ENCODE measurements around the gene RSRC1. TPM values are rescaled to one million over a fixed set of nuclear protein-coding genes. Genes with fewer than 3 reads are reported as not detected.

RSRC1 gene
- total and polyA plus RNA-seq, 2 of the 13 experiments (the other 11 are each of a cell fraction or from before 2014, with no cell fraction given): 4.9 to 63.0 TPM

DNA sequence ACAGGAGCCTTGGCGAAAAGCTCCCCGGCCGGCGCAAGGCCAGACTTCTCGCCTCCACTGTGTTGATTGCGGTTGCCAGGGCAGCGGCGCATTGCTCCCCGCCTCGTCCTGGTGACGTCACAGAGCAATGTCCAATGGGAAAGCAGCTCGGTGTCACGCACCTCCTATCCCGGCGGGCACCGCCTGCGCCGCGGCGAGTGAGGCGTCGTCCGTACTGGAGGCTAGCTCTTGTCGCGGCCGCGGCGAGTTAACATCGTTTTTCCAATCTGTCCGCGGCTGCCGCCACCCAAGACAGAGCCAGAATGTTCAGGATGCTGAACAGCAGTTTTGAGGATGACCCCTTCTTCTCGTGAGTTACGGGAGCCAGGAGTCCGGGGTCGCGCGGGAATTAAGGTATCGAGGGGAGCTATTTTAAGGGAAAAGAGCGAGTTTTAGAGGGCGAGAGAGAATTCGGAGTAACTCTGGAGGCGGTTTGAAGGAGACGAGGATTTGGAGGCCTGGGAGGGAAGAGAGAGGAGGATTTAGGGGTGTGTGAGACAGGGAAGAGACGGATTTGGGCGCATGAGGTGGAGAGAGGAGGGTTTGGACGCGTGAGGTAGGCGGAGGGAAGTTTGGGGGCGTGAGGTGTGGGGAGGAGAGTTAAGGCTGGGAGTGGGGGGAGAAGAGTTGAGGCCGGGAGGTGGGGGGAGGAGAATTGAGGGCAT, 461.3 kb downstream of the RSRC1 start, which contains the start of gene MLF1 (continued):
- TF ChIP-seq HDAC2 (CRISPR knock-in tag; IDR thresholded peaks at IDR 0.05) (no peak), KLF16 (CRISPR knock-in tag; IDR thresholded peaks at IDR 0.05) (0 out of 4 replicates have a peak, but pooled peaks of 1 of the 2 experiments have one; percentile 37), NR1H2 (CRISPR knock-in tag; IDR thresholded peaks at IDR 0.05; ENCODE audit: borderline replicate concordance, low read depth) (no peak), MED13 (CRISPR knock-in tag; IDR thresholded peaks at IDR 0.05) (no peak), PCBP2 (optimal IDR thresholded peaks at IDR 0.05; ENCODE audit: low read depth, low read length, poor library complexity, severe bottlenecking) (no peak), SUZ12 (IDR thresholded peaks at IDR 0.05; ENCODE audit: low read depth, low read length) (no peak), CREM (IDR thresholded peaks at IDR 0.05) (peak; percentile 64), CREM (CRISPR knock-in tag; IDR thresholded peaks at IDR 0.05) (no peak), ATF7 (IDR thresholded peaks at IDR 0.05) (peak; percentile 83), ATF7 (CRISPR knock-in tag; IDR thresholded peaks at IDR 0.05) (no peak), ZNF510 (CRISPR knock-in tag; IDR thresholded peaks at IDR 0.05; ENCODE audit: low read depth) (no peak), POLR2G (IDR thresholded peaks at IDR 0.05; ENCODE audit: low read depth, low read length) (no peak), ZNF780A (CRISPR knock-in tag; IDR thresholded peaks at IDR 0.05) (0 out of 2 replicates have a peak, but pooled peaks have one; percentile 26), ELF4 (CRISPR knock-in tag; IDR thresholded peaks at IDR 0.05; ENCODE audit: borderline replicate concordance) (no peak), RFX1 (IDR thresholded peaks at IDR 0.05) (peak; percentile 79)
- TF ChIP-seq, protein P1, sequence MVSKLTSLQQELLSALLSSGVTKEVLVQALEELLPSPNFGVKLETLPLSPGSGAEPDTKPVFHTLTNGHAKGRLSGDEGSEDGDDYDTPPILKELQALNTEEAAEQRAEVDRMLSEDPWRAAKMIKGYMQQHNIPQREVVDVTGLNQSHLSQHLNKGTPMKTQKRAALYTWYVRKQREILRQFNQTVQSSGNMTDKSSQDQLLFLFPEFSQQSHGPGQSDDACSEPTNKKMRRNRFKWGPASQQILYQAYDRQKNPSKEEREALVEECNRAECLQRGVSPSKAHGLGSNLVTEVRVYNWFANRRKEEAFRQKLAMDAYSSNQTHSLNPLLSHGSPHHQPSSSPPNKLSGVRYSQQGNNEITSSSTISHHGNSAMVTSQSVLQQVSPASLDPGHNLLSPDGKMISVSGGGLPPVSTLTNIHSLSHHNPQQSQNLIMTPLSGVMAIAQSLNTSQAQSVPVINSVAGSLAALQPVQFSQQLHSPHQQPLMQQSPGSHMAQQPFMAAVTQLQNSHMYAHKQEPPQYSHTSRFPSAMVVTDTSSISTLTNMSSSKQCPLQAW (CRISPR knock-in tag; IDR thresholded peaks at IDR 0.05): peak; percentile 71; the same call in 1 of the 2 replicates
- TF ChIP-seq, protein P2, sequence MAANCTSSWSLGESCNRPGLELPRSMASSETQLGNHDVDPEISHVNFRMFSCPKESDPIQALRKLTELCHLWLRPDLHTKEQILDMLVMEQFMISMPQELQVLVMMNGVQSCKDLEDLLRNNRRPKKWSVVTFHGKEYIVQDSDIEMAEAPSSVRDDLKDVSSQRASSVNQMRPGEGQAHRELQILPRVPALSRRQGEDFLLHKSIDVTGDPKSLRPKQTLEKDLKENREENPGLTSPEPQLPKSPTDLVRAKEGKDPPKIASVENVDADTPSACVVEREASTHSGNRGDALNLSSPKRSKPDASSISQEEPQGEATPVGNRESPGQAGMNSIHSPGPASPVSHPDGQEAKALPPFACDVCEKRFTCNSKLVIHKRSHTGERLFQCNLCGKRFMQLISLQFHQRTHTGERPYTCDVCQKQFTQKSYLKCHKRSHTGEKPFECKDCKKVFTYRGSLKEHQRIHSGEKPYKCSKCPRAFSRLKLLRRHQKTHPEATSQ (CRISPR knock-in tag; IDR thresholded peaks at IDR 0.05; ENCODE audit: borderline replicate concordance): 0 out of 2 replicates have a peak, but pooled peaks have one; percentile 37
- TF ChIP-seq, protein P3, sequence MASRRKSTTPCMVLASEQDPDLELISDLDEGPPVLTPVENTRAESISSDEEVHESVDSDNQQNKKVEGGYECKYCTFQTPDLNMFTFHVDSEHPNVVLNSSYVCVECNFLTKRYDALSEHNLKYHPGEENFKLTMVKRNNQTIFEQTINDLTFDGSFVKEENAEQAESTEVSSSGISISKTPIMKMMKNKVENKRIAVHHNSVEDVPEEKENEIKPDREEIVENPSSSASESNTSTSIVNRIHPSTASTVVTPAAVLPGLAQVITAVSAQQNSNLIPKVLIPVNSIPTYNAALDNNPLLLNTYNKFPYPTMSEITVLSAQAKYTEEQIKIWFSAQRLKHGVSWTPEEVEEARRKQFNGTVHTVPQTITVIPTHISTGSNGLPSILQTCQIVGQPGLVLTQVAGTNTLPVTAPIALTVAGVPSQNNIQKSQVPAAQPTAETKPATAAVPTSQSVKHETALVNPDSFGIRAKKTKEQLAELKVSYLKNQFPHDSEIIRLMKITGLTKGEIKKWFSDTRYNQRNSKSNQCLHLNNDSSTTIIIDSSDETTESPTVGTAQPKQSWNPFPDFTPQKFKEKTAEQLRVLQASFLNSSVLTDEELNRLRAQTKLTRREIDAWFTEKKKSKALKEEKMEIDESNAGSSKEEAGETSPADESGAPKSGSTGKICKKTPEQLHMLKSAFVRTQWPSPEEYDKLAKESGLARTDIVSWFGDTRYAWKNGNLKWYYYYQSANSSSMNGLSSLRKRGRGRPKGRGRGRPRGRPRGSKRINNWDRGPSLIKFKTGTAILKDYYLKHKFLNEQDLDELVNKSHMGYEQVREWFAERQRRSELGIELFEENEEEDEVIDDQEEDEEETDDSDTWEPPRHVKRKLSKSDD (CRISPR knock-in tag; IDR thresholded peaks at IDR 0.05; ENCODE audit: low read depth): 0 out of 2 replicates have a peak, but pooled peaks have one; percentile 25
- TF ChIP-seq, protein P4, sequence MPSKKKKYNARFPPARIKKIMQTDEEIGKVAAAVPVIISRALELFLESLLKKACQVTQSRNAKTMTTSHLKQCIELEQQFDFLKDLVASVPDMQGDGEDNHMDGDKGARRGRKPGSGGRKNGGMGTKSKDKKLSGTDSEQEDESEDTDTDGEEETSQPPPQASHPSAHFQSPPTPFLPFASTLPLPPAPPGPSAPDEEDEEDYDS (CRISPR knock-in tag; IDR thresholded peaks at IDR 0.05): no peak
- TF ChIP-seq, protein P5, sequence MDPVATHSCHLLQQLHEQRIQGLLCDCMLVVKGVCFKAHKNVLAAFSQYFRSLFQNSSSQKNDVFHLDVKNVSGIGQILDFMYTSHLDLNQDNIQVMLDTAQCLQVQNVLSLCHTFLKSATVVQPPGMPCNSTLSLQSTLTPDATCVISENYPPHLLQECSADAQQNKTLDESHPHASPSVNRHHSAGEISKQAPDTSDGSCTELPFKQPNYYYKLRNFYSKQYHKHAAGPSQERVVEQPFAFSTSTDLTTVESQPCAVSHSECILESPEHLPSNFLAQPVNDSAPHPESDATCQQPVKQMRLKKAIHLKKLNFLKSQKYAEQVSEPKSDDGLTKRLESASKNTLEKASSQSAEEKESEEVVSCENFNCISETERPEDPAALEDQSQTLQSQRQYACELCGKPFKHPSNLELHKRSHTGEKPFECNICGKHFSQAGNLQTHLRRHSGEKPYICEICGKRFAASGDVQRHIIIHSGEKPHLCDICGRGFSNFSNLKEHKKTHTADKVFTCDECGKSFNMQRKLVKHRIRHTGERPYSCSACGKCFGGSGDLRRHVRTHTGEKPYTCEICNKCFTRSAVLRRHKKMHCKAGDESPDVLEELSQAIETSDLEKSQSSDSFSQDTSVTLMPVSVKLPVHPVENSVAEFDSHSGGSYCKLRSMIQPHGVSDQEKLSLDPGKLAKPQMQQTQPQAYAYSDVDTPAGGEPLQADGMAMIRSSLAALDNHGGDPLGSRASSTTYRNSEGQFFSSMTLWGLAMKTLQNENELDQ (CRISPR knock-in tag; IDR thresholded peaks at IDR 0.05; ENCODE audit: borderline replicate concordance): no peak

Measured in HepG2 (cell line).